ENCODE measurements around the gene BICD1. TPM values are rescaled to one million over a fixed set of nuclear protein-coding genes. Genes with fewer than 3 reads are reported as not detected.

Gene BICD1
- total and polyA plus RNA-seq, 2 donors (not counting 1 experiment from before 2014, with no cell fraction given): 15.2 to 93.5 TPM

- ATAC-seq (ENCODE audit: low read depth) (no peak), DNase-seq (no peak)
- ChIA-PET POLR2A (interaction anchor here (0.6 kb wide), 1 partner anchor 297 kb away, joined by 3 read pairs; no protein-coding TSS in a partner anchor), CTCF (no interaction called here)
- Histone ChIP-seq H3K36me3 (replicated peaks in 1 of 2; ENCODE audit: control extremely low read depth in 1 of 2, control insufficient read depth in 1 of 2, extremely low read depth in 1 of 2, insufficient read depth in 2 of 2, low read length in 1 of 2) (peaks cover 3 to 8% of the 10 kb centered on the region in 2 experiments), H3K27me3 (replicated peaks in 1 of 4; ENCODE audit: control extremely low read depth in 1 of 4, control insufficient read depth in 3 of 4, insufficient read depth in 4 of 4, low read length in 3 of 4) (no peaks in the 10 kb centered on the region), H3K4me3 (ENCODE audit: control extremely low read depth in 1 of 5, extremely low read depth in 1 of 5, insufficient read depth in 1 of 5, low read depth in 2 of 5, low read length in 4 of 5) (no peak overlapping the region), H3K9me3 (ENCODE audit: control extremely low read depth in 1 of 3, control insufficient read depth in 2 of 3, insufficient read depth in 1 of 3, low read length in 2 of 3) (no peaks in the 10 kb centered on the region), H3K79me2 (ENCODE audit: control insufficient read depth, insufficient read depth, low read length) (no peaks in the 10 kb centered on the region), H2AFZ (ENCODE audit: insufficient read depth, low read depth, low read length, poor library complexity, severe bottlenecking) (no peak overlapping the region), H4K20me1 (ENCODE audit: control insufficient read depth, insufficient read depth, low read length, poor library complexity, severe bottlenecking) (no peaks in the 10 kb centered on the region), H3K4me1 (ENCODE audit: control insufficient read depth in 2 of 2, insufficient read depth in 2 of 2, low read length in 2 of 2) (no peaks in the 10 kb centered on the region), H3K27ac (ENCODE audit: low read length in 2 of 2) (no peak overlapping the region), H3K4me2 (replicated peaks; ENCODE audit: low read depth, low read length, poor library complexity, severe bottlenecking) (no peak overlapping the region), H3K9ac (ENCODE audit: low read length) (no peak overlapping the region)
- Mint-ChIP-seq H3K27ac (no peak overlapping the region), H3K4me3 (no peak overlapping the region), H3K27me3 (no peaks in the 10 kb centered on the region), H3K9me3 (ENCODE audit: insufficient read depth) (no peaks in the 10 kb centered on the region), H3K4me1 (no peaks in the 10 kb centered on the region)
- intact Hi-C loops (cut with micrococcal nuclease): no loop called here
- TF ChIP-seq EZH2 (IDR thresholded peaks at IDR 0.05; ENCODE audit: borderline replicate concordance, insufficient read depth, low read depth, low read length, poor library complexity, severe bottlenecking): no peak
- TF ChIP-seq, protein P1, sequence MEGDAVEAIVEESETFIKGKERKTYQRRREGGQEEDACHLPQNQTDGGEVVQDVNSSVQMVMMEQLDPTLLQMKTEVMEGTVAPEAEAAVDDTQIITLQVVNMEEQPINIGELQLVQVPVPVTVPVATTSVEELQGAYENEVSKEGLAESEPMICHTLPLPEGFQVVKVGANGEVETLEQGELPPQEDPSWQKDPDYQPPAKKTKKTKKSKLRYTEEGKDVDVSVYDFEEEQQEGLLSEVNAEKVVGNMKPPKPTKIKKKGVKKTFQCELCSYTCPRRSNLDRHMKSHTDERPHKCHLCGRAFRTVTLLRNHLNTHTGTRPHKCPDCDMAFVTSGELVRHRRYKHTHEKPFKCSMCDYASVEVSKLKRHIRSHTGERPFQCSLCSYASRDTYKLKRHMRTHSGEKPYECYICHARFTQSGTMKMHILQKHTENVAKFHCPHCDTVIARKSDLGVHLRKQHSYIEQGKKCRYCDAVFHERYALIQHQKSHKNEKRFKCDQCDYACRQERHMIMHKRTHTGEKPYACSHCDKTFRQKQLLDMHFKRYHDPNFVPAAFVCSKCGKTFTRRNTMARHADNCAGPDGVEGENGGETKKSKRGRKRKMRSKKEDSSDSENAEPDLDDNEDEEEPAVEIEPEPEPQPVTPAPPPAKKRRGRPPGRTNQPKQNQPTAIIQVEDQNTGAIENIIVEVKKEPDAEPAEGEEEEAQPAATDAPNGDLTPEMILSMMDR (IDR thresholded peaks at IDR 0.05): no peak
- WGBS (ENCODE audit: insufficient coverage): 100% methylated on average over 1 of the region's 2 CpGs
Measured at GRCh38 chr12:32331133-32331532, 224.5 kb downstream of the BICD1 start.

- TF ChIP-seq EZH2 (IDR thresholded peaks at IDR 0.05; ENCODE audit: borderline replicate concordance, insufficient read depth, low read depth, low read length, poor library complexity, severe bottlenecking): no peak
- TF ChIP-seq, protein P1 (IDR thresholded peaks at IDR 0.05): no peak
- Histone ChIP-seq H3K27ac (ENCODE audit: low read length in 2 of 2) (no peak overlapping the region), H3K9ac (ENCODE audit: low read length) (no peak overlapping the region), H3K27me3 (replicated peaks in 1 of 4; ENCODE audit: control extremely low read depth in 1 of 4, control insufficient read depth in 3 of 4, insufficient read depth in 4 of 4, low read length in 3 of 4) (no peaks in the 10 kb centered on the region), H3K4me1 (ENCODE audit: control insufficient read depth in 2 of 2, insufficient read depth in 2 of 2, low read length in 2 of 2) (no peaks in the 10 kb centered on the region), H3K79me2 (ENCODE audit: control insufficient read depth, insufficient read depth, low read length) (no peaks in the 10 kb centered on the region), H2AFZ (ENCODE audit: insufficient read depth, low read depth, low read length, poor library complexity, severe bottlenecking) (no peak overlapping the region), H3K36me3 (replicated peaks in 1 of 2; ENCODE audit: control extremely low read depth in 1 of 2, control insufficient read depth in 1 of 2, extremely low read depth in 1 of 2, insufficient read depth in 2 of 2, low read length in 1 of 2) (peaks cover 4 to 15% of the 10 kb centered on the region in 2 experiments), H3K4me3 (ENCODE audit: control extremely low read depth in 1 of 5, extremely low read depth in 1 of 5, insufficient read depth in 1 of 5, low read depth in 2 of 5, low read length in 4 of 5) (no peak overlapping the region), H4K20me1 (ENCODE audit: control insufficient read depth, insufficient read depth, low read length, poor library complexity, severe bottlenecking) (no peaks in the 10 kb centered on the region), H3K9me3 (ENCODE audit: control extremely low read depth in 1 of 3, control insufficient read depth in 2 of 3, insufficient read depth in 1 of 3, low read length in 2 of 3) (no peaks in the 10 kb centered on the region), H3K4me2 (replicated peaks; ENCODE audit: low read depth, low read length, poor library complexity, severe bottlenecking) (no peak overlapping the region)
- ATAC-seq (ENCODE audit: low read depth): no peak
- no peaks in the 10 kb centered on the region for H3K9me3 Mint-ChIP-seq (ENCODE audit: insufficient read depth)
- no peaks in the 10 kb centered on the region for H3K4me1 Mint-ChIP-seq
- no peak for DNase-seq
- WGBS (ENCODE audit: insufficient coverage): no CpG with 5 or more reads among the region's 3 CpGs
- no peak overlapping the region for H3K4me3 Mint-ChIP-seq
- CTCF ChIA-PET: interaction anchor here (1.6 kb wide), 1 partner anchor 929 kb away, joined by 3 read pairs; no protein-coding TSS in a partner anchor
- POLR2A ChIA-PET: no interaction called here
- no peak overlapping the region for H3K27ac Mint-ChIP-seq
- intact Hi-C loops (cut with micrococcal nuclease): no loop called here
- no peaks in the 10 kb centered on the region for H3K27me3 Mint-ChIP-seq
Measured at GRCh38 chr12:32332446-32332845, 225.8 kb downstream of the BICD1 start.
